Measurements from ENCODE around the gene ZNF407. TPM values are rescaled to one million over a fixed set of nuclear protein-coding genes. Genes with fewer than 3 reads are reported as not detected.

Gene ZNF407
- total RNA-seq, 2 experiments from 2014 or later, result 12.3 to 12.6 TPM

DNA sequence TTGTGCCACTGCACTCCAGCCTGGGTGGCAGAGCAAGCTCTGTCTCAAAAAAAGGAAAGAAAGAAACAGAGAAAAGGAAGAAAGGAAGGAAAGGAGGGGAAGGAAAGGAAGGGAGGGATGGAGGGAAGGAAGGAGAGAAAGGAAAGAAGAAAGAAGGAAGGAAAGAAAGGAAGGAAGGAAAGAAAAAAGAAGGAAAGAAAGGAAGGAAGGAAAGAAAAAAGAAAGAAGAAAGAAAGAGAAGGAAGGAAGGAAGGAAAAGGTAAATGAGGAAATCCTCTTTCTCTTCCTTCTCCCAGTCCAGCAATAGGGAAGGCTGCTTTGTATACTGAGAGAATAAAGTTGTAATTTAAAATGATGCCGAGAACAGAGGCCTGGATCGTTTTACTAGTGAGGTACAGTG, 22.8 kb upstream of the ZNF407 start:
- ChIA-PET CTCF (no interaction called here), POLR2A (no interaction called here)

DNA sequence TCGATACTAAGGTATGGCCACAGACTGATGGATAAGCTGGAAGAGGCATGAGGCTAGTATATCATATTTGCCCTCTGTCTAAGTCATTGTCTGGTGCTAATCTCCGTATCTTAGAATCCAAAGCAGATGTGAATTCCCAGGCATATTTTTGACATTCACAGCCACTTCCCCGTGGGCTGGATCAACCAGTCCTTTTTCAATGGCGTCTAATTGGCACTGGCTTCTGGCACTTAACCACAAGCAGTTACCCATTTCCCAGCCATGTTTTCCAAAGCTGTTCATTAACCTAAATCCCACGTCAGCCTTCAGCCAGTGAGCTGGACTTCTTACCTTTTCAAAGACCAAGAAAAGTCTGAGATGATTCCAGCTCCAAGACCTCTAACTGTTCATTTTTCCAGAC, 20.7 kb upstream of the ZNF407 start:
- ChIA-PET POLR2A (no interaction called here), CTCF (no interaction called here)

DNA sequence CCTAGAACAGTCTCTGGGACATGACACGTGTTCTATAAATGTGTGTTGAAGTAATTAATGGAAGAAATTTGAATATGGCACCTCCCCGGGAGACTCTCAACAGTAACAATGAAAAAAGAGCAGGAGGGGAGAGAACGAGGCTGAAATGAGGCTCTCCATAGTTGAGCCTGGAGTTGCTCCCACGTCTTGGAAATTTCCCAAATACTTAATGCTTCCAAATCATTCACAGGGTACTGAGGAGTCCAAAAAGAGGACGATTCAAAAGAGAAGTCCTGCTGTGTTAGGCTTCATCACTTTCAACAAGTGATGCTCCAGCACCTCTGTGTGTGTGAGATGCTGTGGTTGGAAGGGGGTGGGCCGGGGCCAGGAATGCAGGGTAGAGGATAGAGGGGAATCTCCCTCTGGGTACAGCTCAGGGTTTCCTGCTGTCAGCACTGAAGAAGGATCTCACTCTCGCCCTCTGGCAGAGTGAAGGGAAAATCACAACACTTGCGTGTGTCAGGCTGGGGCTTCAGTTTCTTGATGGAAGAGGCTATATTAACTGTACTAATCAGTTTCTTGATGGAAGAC, 18.1 kb upstream of the ZNF407 start:
- ChIA-PET CTCF (no interaction called here), POLR2A (no interaction called here)

DNA sequence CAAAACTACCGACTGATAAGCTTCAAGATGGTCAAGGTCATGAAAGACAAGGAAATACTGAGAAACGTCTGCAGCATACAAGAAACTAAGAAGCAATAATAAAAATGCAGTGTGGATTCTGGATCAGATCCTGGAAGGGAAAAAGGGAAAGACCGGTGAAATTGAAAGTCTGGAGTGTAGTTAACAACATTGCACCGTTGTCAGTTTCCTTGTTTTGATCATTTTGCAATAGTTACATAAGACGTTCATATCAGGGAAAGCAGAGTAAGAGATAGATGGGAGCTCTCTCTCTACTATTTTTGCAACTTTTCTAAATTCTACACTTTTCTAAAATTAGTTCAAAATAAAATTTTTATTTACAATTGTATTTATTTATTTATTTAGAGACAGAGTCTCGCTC, 15.0 kb upstream of the ZNF407 start:
- CTCF ChIA-PET, result no interaction called here
- POLR2A ChIA-PET, result no interaction called here

DNA sequence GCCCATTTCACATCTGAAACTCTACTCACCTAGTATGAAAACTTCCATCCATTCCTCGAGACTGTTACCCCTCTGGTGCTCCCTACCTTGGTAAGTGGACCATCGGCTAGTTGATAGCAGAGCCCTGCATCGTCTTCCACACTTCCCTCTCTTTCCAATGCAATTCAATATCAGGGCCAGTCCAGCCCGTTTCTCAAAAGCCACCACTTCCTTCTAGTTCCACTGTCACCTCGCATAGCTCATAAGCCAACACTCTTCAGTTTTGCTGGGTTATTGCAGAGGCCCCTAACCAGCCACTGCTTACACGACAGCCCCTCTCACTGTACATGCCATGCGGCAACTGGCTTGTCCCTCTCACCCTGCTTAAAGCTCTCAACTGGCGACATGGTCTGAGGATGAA, 10.2 kb upstream of the ZNF407 start:
- ChIA-PET POLR2A (no interaction called here), CTCF (no interaction called here)

DNA sequence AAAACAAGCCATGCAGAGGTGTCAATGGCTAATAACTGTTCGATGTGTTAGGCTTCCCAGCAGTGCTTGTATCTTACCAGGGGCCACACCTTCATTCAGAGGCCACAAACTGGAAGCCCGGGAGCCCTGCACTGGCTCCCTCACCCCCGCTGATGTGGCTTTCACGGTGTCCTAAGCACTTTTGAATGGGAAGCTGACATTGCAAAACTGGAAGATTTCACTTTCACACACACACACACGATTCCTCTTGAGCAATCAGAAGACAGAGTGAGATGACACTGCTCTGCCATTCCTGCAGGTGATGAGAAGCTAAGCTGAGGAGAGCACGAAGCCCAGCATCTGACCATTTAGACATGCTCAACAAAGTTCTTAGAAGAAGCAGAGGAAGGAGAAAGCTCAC, 8.6 kb upstream of the ZNF407 start:
- CTCF ChIA-PET, result no interaction called here
- POLR2A ChIA-PET, result no interaction called here

DNA sequence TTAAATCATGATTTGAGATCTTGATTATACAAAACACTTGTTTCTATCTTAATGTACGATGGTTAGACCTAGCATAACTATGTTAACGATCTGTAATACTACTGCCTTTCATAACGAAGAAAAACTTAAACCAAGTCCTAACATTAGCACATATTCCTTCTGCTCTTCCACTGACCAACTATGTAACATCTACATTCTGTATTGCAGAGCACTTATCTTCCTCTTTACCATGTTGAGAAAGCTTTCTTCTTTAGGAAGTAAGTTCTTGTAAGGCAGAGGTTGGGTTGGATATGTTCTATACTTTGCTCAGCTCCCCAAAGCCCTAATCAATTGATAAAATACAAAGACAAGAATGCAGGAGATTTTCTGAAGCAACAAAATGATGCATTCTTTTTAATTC, 7.9 kb upstream of the ZNF407 start:
- CTCF ChIA-PET, result no interaction called here
- POLR2A ChIA-PET, result no interaction called here

DNA sequence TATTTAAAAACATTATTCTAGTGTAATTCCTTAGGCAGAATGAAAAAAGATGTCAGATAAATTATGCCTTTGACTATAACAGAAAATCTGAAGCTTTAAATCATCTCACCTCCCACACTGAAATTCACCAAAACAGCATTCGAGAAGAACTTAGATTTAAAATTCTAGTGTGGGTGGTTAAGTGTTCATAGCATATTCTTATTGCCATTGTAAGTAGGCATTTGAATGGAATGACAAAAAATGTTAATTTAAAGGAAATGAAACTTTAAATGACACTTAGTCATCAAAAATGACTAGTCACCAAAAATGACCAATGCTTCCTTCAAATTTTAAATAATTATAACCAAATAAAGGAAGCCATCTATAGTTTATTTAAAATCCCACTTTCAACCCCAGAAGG, 7.0 kb upstream of the ZNF407 start:
- CTCF ChIA-PET, result no interaction called here
- POLR2A ChIA-PET, result no interaction called here

DNA sequence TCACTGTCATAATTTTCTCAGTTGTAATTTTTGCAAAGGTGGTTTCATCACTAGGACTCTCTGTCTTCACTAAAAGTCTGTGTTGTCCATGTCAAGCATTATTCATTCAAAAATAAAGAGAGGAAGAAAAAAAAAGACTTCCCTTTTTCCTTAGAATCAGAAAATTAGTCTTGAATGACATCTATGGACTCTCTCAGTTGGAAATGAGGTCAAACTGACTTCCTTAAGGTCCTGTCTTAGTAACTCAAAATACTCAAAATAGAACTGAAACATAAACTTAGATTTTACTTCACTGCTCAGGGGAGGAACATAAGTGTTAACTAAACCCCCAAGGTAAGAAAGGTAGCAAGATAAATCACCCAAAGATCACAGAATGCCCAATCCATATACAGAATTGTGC, 2.2 kb upstream of the ZNF407 start:
- CTCF ChIA-PET, result no interaction called here
- POLR2A ChIA-PET, result no interaction called here

DNA sequence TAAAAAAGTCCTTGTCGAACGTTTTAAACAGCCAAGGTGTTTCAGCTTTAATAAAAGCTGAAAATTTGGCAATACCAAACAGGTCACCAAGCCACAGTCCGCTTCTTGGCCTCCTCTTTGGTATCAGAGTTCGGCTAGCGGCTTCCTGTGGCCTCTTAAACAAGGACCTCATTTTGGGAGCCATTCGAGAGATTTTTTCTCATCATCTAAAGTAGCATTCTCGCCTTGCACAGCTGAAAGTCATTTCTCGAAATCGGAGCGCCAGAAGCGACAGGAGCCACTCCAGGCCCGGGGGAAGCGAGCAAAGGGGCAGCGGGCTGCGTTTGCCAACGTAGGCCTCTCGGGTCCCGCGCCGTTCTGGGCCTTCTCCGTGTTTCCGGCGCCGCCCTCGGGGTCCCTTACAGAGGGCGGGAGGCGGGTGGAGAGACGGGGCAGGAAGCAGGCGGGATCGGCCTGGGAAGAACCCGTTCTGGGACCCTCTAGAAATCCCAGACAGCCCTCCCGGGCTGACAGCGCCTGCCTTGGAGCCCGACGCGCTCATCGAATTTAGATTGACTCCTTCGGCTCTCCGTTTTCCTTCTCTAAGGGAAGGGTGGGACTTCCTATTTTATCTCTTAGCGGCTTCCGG, 522 bp upstream of the ZNF407 start:
- ChIA-PET CTCF (interaction anchor here (1.7 kb wide), 1 partner anchor 99 kb away, joined by 3 read pairs; no protein-coding TSS in a partner anchor), POLR2A (interaction anchor here (1.0 kb wide), 1 partner anchor 613 kb away, joined by 5 read pairs; the partner anchor contains the start of gene TSHZ1)

DNA sequence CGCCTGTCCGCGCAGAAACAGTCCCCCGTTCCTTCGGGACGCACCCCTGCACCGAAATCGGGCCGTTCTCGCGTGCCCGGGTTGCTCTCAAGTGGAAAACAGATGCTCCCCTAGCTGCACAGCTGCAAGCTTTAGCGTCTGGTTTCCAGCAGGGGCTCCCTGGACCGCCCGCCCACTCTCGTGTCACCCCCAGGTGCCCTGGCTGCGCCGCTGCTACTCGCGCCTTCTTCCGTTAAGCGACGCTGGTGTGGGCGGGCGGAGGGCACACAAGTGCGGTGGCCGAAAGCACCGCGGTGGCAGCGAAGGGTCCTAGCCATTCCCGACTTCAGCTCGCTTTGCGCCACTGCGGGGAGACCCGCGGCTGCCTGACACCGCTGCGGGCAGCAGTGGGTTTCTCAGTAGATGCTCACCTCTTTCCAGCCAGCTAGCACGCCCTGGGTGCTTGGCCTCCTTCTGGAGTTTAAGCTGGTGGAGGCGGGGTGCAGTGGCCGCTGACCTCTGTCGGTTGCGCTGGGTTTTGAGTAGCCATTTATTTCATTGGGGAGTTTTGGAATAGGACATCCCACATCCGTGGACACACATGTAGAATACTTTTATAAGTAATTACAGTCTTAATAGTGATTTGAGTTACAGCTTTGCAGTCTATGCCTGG, 806 bp downstream of the ZNF407 start:
- CTCF ChIA-PET, result interaction anchor here (1.2 to 1.7 kb wide), 2 partner anchors 11 to 100 kb away, joined by 3 read pairs; no protein-coding TSS in a partner anchor
- POLR2A ChIA-PET, result interaction anchor here (1.5 kb wide), 1 partner anchor 103 kb away, joined by 9 read pairs; the partner anchor contains the start of gene CNDP2

DNA sequence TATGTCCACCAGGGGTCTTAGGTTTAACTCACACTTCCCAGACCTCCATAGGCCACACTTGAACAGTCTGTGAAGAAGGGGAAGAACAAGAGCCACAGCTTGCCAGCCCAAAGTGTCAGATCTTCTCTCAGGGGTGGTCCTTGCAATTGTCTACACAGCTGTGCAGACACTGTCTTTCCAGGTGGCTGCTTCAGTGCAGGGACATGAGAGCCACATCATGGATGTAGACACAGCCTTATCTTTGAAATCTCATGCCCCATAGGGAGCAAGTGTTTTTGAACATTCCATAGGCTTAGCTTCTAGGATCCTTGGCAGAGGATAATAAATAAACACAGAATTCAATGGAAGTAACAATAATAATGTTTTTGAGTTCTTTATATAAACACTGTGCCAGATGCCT, 6.7 kb downstream of the ZNF407 start:
- CTCF ChIA-PET, result no interaction called here
- POLR2A ChIA-PET, result no interaction called here

DNA sequence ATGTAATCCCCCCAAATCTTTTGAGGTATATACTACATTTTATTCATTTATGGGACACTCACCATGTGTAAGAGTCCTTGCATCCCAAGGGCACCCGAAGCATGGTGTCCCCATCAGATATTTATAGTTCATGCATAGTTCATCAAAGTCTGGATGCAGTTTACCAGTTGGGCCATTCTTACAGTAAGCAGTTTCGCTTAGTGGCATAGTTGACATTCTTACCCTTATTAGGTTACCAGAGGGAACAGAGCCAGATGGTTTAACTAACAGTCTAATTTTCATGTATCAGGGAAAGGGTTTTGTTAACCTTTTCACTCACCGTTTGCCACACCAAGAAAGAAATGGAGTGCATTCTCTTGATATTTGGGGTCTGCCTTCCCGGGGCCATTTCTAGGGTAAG, 7.1 kb downstream of the ZNF407 start:
- CTCF ChIA-PET, result no interaction called here
- POLR2A ChIA-PET, result no interaction called here

DNA sequence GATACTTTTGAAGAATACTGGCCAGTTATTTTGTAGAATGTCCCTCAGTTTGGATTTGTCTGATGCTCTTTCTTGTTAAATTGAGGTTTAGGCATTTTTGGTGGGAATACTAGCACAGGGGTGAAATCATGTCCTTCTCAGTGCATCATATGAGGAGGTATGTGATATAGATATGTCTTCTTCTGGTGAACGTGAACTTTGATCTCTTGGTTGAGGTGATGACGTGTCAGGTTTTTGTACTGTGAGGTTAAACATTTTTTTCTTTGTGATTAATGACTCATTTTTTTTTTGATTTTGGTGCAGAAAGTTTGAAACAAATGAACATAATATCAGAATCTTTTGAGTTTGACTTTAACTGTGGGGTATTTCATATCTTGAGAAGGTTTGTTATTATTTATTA, 11.0 kb downstream of the ZNF407 start:
- ChIA-PET CTCF (interaction anchor here (1.1 kb wide), 1 partner anchor 10 kb away, joined by 3 read pairs; no protein-coding TSS in a partner anchor), POLR2A (no interaction called here)

DNA sequence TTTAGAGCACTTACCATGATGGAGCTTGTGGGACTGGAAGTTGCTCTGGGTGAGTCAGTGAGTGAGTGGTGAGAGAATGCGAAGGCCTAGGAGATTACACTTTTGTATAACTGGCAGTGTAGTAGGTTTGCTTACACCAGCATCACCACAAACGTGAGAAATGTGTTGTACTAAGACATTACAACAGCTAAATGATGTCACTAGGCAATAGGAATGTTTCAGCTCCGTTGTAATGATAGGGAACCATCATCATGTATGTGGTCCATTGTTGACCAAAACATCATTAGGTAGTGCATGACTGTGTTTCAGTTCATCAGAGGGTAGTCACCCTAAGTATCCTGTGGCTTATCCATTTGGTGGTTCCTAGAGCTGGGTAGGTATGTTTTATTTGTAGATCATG, 11.9 kb downstream of the ZNF407 start:
- POLR2A ChIA-PET, result no interaction called here
- CTCF ChIA-PET, result interaction anchor here (1.1 kb wide), 1 partner anchor 11 kb away, joined by 3 read pairs; no protein-coding TSS in a partner anchor

DNA sequence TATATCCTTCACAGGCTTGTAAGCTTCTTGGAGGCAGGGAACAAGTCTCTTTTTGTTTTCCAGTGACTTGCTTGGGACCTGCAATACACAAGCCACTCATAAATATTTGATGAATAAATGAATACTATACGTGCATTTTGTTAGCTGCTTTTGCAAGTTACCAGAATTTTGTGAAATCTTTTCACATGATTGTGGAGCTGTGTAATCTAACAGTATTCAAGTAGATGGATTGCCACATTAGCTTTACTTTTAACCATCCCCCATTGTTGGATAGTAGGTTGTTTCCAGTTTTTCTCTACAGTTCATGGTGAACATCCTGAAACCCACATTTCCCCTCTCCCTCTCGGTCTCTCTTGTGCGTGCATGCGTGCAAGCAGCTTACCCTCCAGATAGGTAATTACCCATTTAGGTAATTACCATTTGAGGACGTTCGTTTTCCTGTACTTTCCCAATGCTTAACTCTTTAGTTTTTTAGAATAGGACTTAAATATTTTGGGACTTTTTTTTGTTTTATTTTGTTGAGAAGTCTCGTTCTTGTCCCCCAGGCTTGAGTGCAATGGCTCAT, 12.5 kb downstream of the ZNF407 start:
- ChIA-PET CTCF (interaction anchor here (1.1 kb wide), 1 partner anchor 11 kb away, joined by 3 read pairs; no protein-coding TSS in a partner anchor), POLR2A (no interaction called here)

DNA sequence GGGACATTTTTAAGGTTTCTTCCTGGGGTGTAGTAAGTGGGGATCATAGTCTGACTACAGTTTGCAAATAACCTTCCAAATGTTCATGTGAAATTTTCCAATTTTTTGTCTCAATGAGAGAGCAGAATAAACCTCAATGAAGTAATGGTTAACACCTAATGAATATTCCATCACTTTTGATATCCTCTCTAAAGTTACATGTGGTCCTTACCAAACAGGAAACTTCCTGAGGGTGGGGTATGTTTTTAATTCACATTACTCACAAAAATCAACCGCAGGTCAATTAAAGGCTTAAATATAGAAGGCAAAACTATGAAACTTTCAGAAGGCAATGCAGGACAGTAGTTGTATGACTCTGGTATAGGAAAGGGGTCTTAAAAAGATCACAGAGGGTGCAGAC, 13.2 kb downstream of the ZNF407 start:
- ChIA-PET CTCF (no interaction called here), POLR2A (no interaction called here)

DNA sequence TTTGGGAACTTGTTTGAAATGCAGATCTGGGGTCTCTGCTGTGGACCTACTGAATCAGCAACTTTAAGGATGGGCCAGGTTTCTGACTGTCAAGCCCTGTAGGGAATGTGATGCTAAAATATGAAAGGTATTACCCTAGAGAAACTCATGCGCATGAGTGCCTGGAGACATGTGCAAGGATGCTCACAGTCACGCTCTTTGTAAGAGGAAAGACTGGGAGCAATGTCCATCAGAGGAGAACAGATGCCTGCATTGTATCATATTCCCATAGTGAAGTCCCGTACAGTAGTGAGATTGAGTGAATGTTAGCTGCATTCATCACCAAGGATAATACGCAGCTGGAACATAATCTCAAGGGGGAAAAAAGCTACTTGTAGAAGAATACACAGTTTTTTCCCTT, 14.1 kb downstream of the ZNF407 start:
- POLR2A ChIA-PET, result no interaction called here
- CTCF ChIA-PET, result no interaction called here

DNA sequence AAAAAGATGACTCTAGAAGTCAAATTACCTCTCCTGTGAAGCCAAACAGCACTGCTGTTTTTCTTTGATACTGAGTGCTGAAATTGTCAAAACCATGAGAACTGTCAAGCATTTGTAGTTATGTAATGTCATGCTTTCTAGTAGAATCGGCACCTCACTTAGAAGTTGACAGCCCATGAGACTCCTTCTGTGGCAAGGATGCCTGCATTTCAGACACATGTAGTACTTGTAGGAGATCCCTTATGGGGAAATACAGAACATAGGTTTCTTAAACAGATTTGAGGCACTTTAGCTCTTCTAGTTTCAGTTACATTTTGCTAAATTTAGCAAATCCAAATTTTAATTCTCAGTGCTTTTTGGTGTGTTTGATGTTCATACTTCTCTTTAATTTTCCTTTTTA, 15.7 kb downstream of the ZNF407 start:
- POLR2A ChIA-PET, result no interaction called here
- CTCF ChIA-PET, result no interaction called here

DNA sequence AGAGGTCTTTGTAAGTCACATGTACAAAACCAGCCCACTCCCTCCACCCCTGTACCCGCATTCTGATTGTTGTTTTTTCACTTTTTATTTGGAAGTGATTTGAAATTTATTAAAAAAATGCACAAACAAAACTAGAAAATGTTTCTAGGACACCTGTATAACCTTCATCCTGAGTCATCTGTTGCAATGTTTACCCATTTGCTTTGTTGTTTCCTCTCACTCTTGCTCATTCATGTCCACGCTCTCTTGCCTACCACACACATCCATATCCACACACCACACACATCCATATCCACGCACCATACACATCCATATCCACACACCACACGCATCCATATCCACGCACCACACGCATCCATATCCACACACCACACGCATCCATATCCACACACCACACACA, 18.8 kb downstream of the ZNF407 start:
- CTCF ChIA-PET, result no interaction called here

DNA sequence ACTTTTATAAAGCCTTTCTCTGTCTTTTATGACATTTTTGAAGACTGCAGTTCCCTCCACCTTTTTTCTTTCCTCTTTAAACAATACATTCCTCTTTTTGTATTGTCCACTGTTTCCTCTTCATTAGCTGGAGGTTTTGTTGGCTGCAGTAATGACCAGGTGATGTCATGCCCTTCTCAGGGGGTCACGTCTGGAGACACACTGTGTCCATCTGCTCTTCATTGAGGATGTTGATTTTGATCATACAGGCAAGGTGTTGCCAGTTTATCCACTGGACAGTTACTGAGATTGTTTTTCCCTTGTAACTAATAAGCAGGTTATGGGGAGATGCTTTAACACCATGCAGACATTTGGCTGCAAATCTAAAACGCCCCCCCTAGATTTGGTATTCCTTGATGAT, 19.8 kb downstream of the ZNF407 start:
- POLR2A ChIA-PET, result no interaction called here
- CTCF ChIA-PET, result no interaction called here

More for the DNA sequence above, 18.8 kb downstream of the ZNF407 start:
- POLR2A ChIA-PET, result no interaction called here

All from activated CD8-positive, alpha-beta memory T cell treated with anti-CD3 and anti-CD28 coated beads for 36 hours (primary cell).